GM12801 (cell line): ENCODE results near the gene SLC24A4.

Source experiments
- CTCF ChIP-seq: IDR thresholded peaks from one replicate; pipeline ENCODE4 v1.5.1; 2011; ENCODE audit warnings: control low read depth; ENCODE audit not compliant: insufficient read length; ENCODE audit errors: extremely low read depth

Gene SLC24A4

GRCh38 chr14:92497391-92497790 lies 174.4 kb downstream of the SLC24A4 start:
- TF ChIP-seq CTCF, result no peak

- no peak for TF ChIP-seq CTCF
Observed at GRCh38 chr14:92499234-92499633, 176.3 kb downstream of the SLC24A4 start.

- TF ChIP-seq CTCF, result no peak
Observed at GRCh38 chr14:92500491-92500941, 177.6 kb downstream of the SLC24A4 start.

- no peak for TF ChIP-seq CTCF
Observed at GRCh38 chr14:92501891-92502351, 179.0 kb downstream of the SLC24A4 start.

GRCh38 chr14:92502541-92503286 lies 179.7 kb downstream of the SLC24A4 start:
- no peak for TF ChIP-seq CTCF

- no peak for TF ChIP-seq CTCF
Observed at GRCh38 chr14:92503756-92504491, 181.0 kb downstream of the SLC24A4 start.

GRCh38 chr14:92505826-92506225 lies 182.9 kb downstream of the SLC24A4 start:
- no peak for TF ChIP-seq CTCF
